PC-3 (cell line): ENCODE measurements around the gene SMARCA5.

Experiments used
- EZH2 ChIP-seq: fragments of 300-600 bp; sonication (generic); IDR thresholded peaks from one replicate; pipeline ENCODE4 v1.6.1; 2017; ENCODE audit warnings: antibody characterized with exemption, mild to moderate bottlenecking, low read length; ENCODE audit not compliant: unreplicated experiment
- TF ChIP-seq, protein P1 (sequence below): fragments of 300-600 bp; sonication (generic); conservative IDR thresholded peaks from 2 replicates; pipeline ENCODE4 v1.5.1; 2017; ENCODE audit warnings: antibody characterized with exemption, low read depth, mild to moderate bottlenecking, low read length

- TF ChIP-seq EZH2, result no peak
- TF ChIP-seq, protein P1, sequence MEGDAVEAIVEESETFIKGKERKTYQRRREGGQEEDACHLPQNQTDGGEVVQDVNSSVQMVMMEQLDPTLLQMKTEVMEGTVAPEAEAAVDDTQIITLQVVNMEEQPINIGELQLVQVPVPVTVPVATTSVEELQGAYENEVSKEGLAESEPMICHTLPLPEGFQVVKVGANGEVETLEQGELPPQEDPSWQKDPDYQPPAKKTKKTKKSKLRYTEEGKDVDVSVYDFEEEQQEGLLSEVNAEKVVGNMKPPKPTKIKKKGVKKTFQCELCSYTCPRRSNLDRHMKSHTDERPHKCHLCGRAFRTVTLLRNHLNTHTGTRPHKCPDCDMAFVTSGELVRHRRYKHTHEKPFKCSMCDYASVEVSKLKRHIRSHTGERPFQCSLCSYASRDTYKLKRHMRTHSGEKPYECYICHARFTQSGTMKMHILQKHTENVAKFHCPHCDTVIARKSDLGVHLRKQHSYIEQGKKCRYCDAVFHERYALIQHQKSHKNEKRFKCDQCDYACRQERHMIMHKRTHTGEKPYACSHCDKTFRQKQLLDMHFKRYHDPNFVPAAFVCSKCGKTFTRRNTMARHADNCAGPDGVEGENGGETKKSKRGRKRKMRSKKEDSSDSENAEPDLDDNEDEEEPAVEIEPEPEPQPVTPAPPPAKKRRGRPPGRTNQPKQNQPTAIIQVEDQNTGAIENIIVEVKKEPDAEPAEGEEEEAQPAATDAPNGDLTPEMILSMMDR, result no peak
These were observed 25.6 kb downstream of the SMARCA5 start for GRCh38 chr4:143538979-143539669.
